Measurements from ENCODE around the gene PHLDB2.

PHLDB2 gene

DNA sequence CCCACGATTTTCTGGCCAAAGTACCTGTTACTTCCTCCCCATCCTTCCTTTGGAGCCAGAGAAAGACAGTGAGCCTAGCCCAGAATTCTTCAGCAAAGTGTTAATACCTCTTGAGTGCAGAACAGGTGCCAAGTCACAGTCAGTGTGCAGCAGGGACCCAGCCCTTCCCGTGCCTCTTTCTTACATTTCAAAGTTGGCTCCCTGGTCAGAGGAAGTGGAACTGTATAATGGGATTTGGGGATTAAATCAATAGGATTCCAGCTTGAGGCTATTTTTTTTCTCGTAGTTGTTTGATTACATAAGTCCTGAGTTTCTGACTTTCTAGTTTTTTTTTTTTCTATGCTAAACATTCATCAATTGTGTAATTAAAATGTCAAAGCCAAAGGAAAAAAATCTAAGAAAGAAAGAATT lies 67.2 kb downstream of the PHLDB2 start:
- no peak for DNase-seq (ENCODE audit: low spot score)

DNA sequence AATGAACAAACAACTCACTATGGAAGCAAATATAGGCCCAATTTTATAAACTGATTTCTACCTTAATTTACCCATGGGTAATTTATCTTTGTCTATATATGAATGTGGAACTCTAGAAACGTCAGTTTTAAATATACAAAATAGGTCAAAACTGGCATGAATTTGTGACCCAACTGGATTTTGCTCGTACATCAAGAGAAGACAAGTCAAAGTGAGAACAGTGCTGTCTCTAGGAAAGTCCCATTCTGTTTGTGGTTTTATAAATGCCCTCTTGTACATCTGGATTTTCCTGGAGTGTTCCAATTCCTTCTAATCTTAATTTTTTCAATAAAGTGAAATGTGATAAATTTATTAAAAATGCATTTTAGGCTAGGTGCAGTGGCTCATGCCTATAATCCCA lies 69.5 kb downstream of the PHLDB2 start:
- DNase-seq (ENCODE audit: low spot score): no peak

DNA sequence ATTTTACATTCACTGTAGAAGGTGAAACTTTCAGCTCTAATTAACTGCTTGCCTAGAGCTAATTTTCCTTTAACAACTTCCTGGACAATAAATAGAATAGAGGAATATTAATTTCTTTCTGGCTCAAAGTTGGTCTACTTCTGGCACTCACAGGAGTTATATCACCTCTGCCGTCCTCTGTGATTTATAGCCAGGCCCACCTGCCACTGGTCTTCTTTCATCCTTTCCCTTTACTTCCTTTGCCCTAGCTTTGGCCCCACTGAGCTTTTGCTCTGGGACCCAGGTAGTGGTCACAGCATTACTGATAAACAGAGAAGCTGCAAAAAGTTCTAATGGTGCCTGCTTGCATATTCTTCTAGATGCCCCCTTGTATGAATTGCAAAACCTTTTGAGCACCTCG lies 70.4 kb downstream of the PHLDB2 start:
- no peak for DNase-seq (ENCODE audit: low spot score)

DNA sequence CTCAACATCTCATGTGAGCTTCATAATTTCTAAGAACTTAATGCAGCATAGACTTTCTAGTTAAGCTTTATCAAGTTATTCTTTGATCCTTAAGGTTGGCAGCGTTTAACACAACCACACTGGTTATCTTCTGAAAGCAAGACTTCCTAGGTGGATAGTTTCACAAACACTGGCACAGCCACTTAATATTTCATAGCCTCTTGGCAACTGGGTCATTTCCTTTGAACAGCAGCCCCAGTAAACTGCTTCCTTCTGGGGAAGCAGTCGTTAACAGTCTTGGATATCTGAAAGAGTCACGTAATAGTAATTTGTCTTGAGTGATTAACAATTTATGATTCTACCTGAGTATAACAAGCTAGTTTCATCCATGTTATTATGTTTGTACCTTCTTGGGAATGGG lies 73.9 kb downstream of the PHLDB2 start:
- DNase-seq (ENCODE audit: low spot score): no peak

DNA sequence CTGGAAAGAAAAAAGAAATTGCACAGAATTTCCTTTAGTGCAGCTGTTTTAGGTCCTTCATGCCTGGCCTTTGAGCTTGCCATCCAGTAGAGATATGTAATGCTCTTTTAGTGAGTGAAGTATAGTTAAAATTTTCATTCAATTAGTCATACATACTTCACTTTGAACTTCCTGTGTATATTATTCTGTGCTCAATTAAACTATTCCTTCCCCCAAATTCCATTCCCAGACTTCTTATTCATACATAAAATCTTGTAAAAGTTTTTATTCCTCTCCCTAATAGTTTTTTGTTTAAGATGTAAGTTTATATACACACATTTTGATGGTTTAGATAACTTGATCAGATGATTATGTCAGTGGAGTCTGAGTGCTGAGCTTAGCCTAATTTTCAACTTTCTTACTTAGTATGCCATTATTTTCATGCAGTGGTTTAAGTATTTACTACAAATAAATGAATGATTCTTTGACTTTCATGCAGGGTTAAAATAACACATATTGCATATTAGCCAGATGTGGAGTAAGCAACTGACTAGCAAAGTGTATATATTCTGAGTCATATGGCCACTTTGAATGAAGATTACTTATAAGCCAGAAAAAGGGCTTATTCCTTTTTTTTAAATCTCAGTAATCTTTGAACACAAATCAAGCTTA lies 77.3 kb downstream of the PHLDB2 start:
- DNase-seq (ENCODE audit: low spot score): no peak

DNA sequence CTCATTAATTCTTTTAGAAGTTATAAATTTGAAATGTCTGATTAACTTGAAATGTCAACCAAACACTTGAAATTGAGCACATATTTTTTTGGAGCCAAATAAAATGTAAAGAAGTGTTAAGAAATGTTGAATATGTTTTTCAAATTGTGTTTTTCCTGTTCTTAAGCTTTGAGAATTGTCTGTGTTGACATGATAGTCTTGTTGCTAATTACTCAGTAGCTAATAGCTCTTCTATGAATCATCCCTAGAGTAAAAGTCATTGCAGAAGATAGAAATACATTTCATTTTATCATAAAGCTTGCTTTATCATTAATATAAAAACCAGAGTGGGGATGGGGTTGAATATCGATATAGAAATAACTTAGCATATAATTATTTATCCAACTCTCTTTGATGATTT lies 77.9 kb downstream of the PHLDB2 start:
- no peak for DNase-seq (ENCODE audit: low spot score)

DNA sequence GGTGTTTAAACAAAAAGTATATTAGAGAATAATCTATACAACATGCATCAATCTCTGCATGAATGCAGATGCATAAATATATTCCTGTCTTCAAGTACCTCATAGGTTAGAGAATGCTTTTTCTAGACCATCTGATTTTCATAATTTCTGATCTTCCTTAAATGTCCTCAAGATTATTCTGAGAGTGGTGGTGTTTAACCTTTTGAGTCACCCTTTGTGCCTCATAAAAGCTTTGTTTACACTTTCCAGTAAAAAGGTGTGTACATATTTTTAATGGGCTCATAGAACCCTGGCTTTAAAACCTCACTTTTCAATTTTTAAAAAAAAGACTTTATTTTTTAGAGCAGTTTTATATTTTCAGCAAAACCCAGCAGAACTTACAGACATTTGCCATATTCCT lies 78.8 kb downstream of the PHLDB2 start:
- DNase-seq (ENCODE audit: low spot score): no peak

DNA sequence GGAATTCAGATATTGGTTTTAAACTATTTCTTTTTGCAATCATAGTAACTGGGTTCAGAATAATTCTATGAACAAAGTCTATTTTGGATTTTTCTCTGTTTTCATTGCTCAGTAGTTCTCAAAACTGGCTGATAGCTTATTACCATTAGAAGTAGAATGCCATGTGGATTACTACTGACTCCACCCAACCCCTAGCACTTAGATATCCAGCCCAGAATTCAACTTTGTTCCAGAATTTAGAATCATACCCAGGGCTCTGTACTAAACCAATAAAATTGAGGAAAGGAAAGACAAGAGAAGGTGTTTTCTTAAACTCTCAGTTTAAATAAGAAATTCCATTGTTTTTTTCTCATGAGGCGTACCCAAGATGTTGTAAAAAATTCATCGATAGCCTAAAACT lies 80.8 kb downstream of the PHLDB2 start:
- no peak for DNase-seq (ENCODE audit: low spot score)

DNA sequence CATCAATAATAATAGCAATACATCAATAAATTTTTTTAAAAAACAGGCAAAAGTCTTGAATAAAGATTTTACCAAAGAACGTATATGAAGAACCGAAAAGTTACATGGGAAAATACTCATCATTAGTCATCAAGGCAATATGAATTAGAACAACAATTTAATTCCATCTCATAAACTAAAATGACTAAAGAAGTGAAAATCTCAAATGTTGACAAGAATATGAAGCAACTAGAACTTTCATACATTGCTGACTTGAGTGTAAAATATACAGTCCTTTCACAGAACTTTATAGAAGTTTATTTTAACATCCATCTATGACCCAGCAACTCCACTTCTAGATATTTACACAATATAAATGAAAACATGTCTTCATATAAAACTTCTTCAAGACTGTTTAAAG lies 84.5 kb downstream of the PHLDB2 start:
- DNase-seq (ENCODE audit: low spot score): no peak

DNA sequence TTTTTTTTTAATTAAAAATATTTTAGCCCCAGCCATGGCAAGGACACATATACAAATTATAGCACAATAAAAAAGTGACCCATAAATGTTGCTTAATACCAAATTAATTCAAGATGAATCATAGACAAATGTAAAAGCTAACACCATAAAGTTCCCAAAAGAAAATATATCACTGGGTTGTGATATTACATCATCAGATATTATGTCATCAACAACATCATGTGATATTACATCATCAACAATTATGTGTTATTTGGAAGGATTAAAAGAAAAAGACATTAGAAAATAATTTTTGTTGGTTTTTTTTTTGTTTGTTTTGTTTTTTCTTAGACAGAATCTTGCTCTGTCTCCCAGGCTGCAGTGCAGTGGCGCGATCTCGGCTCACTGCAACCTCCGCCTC lies 85.3 kb downstream of the PHLDB2 start:
- no peak for DNase-seq (ENCODE audit: low spot score)

DNA sequence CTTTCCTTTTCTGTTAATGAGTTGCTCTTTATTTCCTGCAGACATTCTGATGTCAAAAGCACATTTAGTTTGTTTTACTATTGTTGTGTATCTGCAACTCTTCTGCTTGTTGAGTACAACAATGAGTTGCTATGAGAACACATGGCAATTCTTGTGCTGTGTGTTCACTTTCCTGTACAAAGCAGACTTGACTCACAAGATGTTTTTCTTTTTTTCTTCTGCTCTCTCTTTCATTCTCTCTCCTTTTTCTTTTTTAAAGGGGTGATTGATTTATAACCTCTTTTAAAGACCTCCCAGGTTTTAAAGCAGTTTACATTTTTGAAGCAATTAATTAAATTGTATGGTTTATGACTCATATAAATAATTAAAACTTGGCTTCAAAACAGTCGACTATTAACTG lies 88.2 kb downstream of the PHLDB2 start:
- no peak for DNase-seq (ENCODE audit: low spot score)

DNA sequence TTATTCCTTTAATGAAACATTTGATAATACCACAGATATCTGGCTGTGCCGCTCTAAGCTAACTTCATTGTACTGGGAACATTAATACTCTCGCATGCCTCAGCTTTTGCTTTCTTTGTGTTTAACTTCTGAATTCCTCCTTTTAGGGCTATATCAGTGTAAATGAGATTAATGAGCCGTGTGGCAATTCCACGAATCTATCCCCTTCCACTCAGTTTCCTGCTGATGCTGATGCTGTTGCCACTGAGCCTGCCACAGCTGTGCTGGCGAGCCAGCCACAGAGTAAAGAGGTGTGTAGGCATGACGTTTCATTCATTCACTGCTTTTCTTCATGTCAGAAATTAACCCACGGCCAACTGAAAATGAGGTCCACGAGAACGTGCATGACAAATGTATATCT lies 89.7 kb downstream of the PHLDB2 start:
- no peak for DNase-seq (ENCODE audit: low spot score)

DNA sequence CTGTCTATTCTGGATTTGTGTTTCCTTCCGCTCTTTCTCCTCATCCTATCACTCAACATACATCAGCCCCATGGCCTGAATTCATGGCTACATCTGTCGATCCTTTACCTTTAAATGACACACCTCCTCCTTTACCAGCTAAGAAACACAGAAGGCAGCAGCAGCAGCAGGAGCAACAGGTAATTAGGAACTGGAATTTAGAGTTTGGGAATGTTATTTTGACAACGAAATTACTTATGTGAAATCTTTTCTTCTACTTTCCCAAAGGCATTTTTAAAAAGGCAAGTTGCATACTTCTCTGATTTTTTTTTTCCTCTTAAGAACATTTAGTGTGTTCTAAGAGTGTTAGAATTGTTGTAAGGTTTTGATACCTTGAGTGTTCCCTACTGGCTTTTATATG lies 90.6 kb downstream of the PHLDB2 start:
- DNase-seq (ENCODE audit: low spot score): no peak

DNA sequence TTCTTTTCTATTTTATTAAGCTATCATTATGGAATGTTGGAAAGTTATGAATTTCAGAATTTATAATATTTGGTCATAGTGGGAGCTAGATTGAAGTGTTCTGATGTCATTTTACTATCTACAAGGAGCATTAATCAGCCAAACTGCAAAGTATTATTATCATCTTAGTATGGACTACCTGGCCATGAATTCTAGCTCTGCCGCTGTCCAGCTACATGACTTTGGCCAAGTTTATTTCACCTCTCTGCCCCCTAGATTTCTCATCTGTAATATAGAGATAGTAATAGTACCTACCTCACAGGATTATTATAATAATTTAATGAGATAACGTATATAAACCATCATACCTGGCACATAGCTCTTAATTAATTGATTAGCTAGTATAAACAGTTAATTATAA lies 92.0 kb downstream of the PHLDB2 start:
- no peak for DNase-seq (ENCODE audit: low spot score)

DNA sequence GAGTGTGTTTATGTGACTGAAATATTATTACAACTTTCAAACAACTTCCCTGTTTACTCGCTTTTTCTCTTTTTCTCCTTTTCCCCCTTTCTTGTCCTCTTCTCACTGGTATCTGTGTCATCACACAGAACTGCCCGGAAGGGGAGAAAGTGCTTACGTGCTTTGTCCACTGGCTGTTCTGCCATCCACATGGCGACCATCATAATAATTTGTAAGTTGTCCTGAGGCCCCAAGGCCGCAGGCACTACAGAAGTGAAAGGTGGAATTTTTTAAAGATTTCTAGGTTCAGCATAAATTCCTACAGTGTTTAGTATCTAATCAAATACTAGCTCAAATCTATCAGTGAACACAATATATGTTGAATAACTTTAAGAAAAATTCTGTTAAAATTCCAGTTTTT lies 93.0 kb downstream of the PHLDB2 start:
- no peak for DNase-seq (ENCODE audit: low spot score)

DNA sequence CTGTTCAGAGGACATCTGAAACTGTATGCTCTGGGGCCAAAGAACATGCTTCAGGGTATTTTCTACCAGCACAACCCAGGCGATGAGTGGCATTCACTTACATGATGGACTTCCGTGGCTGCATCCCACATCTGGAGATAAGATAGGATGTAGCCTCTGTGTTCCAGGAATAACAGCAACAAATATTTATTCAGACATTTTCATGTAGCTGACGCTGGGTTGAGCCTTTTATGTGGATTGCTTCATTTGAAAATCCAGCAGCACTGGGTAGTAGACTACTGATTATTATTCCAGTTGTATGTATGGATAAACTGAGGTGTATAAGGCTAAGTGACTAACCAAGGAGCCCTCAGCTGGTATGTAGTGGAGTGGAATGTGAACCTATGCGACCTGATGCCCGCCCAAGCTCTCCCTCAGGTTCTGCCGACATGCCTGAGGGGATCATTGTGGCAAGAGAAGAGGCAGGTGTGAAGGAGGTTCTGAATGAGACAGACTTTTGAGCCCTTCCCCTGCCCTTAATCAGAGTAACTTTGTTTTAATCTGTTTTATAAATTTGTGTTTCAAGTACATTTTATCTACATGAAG lies 93.9 kb downstream of the PHLDB2 start:
- no peak for DNase-seq (ENCODE audit: low spot score)

DNA sequence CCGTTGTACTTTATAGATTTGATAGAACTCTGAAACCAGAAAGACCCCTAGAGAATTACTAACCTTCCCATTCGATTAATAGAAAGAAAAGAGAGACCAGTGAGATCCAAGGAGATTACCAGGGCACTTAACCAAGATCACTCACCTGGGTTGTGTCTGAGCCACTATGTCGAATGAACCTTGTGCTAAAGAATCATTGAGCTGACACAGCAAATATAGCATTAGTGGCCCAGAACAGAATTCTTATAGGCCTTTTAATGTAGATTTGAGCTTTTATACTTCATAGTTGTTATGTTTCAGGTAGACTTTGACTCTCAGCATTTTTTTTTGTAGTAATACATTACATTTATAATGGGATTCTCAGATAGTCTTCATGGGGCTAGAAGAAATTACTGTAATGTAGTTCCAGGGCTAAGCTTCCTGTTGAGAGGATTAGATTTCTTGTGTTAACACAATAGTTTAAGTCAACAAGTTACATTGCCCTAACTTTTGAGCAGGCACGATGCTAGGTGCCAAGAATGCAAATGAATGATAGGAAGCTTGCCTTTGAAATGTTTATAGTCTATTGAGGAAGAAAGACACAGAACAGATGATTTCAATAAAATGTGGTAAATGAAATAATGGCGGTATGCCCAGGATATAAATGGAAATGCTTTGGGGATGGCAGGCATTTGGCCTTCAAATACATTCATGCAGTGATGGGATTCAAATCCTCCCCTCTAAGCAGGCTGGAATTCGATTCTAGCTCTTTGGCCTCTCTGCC lies 95.3 kb downstream of the PHLDB2 start:
- DNase-seq (ENCODE audit: low spot score): no peak

DNA sequence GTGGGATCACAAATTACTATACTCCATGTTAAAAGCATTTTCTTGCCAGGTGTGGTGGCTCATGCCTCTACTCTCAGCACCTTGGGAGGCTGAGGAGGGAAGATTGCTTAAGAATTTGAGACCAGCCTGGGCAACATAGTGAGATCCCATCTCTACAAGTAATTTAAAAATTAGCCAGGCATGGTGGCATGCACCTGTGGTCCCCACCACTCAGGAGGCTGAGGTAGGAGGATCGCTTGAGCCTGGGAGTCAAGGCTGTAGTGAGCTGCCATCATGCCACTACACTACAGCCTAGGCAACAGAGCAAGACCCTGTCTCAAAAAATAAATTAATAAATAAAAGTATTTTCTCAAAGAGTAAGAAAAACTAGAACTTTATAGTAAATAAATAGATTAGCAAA lies 96.8 kb downstream of the PHLDB2 start:
- DNase-seq (ENCODE audit: low spot score): no peak

DNA sequence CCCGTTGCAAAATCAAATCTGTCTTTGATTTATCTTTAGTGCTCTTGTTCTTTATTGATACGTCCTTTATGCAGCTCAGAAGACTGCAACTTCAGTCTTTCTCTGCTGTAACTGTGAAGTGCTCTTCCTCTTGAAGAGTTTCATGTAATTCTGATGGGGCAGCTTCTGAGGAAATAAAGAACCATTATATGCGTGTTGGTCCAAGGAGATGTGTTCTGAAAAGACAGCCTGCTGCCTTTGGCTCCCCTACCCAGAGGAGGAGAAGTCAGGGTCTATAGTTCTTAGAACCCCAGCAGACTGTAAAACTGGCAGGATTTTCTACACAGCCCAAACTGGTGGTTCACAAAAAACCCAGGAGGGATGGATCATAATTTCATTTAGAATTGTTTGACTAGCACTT lies 97.4 kb downstream of the PHLDB2 start:
- no peak for DNase-seq (ENCODE audit: low spot score)

DNA sequence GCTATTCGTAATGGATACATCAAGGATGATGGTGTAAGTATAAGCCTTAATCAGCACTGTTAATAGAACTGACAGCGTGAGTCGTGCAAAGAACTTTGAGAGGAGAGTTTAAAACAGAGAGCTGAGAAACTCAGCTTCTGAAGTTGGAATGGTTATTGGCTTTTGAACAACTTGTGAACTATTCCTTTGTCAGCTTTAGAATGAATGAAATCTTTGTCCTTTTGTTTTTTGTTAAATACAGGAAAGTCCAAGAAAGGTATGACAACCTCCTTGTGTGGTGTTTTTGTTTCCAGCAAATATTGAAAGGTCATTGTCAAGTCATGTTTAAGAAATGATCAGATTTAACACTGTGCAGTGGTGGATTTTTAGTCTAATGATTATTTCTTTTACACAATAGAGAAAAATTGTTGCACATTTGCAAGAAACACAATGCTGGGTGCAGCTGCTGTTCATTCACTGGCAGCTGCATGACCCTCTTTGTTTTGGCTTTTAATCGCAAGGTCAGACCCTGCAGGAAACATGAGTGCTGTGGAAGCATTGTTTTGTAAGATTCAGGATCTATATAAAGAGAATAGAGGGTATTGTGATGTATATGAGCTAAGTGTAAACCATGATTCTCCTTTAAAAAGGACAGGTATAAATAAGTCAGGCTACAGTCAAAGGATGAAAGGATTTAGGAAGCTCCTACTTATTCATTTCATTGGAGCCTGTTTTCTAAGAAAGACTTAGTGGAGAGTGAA lies 98.1 kb downstream of the PHLDB2 start:
- DNase-seq (ENCODE audit: low spot score): no peak

DNA sequence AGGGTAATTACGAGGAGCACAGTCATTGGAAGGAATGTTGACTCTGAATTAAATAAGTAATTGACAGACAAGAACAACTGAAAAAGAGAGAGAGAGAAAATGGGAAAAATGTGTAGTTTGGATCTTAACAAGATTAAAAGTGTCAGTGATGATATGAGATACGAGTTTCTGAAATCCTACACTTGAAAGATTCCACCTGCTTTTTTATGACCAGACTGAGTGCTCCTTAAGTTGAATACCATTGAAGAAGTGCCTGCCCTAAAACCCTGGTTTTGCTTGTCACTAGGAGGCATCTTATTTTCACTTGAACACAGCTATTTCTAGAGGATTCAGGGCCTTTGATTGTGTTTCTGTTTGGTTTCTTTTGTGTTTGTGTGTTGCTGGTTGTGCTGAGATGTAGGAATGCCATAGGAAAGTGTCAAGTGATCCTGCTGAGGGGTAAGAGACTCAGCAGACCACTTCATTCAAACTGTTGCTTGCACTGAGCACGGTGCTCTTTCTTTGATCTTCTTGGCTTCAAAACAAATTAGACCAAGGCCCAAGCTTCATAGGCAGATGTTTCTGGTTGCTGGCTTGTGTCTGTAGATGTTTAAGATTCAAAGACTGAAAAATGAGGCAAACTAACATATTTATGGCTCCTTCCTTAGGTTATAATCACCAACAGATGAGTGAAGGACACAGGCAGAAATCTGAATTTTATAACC lies 102.5 kb downstream of the PHLDB2 start:
- no peak for DNase-seq (ENCODE audit: low spot score)

DNA sequence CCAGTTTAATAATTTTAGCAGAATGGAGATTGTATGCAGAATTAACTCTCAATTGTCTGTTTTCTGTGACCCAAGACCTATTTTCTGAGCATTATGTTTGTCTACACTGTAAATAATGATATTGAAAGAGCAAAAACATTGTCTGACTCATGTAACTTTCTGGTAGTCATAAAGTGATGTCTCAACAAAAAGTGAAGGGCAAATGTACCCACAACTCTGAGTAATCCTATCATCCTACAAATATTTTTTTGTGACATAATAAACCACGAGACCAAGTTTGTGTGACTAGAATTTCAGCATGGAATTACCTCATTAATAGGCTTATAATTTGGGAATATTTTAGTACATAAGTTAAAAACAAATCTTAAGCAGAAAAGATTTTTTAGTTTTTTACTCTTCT lies 104.4 kb downstream of the PHLDB2 start:
- DNase-seq (ENCODE audit: low spot score): no peak

All from germinal center (tissue), 1 donor.